ENCODE measurements around the gene ZNF385A.
A peak's percentile ranks its signal among the peaks of the same experiment; 100 is the strongest.

- TF ChIP-seq CTCF (IDR thresholded peaks at IDR 0.05) (no peak), POLR2AphosphoS5 (IDR thresholded peaks at IDR 0.05) (peak in 2 of 3 donors; percentile 68 to 71), EP300 (IDR thresholded peaks at IDR 0.05) (peak; percentile 35)
These were observed 47.6 kb upstream of the ZNF385A start for GRCh38 chr12:54431911-54432814.
